Diencephalon (tissue), 1 donor: ENCODE data around the gene VSNL1. TPM values are rescaled to one million over a fixed set of nuclear protein-coding genes. Genes with fewer than 3 reads are reported as not detected.

Experiments used
- total RNA-seq: library from RNA; depleted of rRNA; stranded (reverse); fragments of >200 nt; gene quantifications from one replicate; pipeline ENCODE4 v1.2.3, GENCODE V29; 2014

VSNL1 gene
- total RNA-seq, result 128 TPM

DNA sequence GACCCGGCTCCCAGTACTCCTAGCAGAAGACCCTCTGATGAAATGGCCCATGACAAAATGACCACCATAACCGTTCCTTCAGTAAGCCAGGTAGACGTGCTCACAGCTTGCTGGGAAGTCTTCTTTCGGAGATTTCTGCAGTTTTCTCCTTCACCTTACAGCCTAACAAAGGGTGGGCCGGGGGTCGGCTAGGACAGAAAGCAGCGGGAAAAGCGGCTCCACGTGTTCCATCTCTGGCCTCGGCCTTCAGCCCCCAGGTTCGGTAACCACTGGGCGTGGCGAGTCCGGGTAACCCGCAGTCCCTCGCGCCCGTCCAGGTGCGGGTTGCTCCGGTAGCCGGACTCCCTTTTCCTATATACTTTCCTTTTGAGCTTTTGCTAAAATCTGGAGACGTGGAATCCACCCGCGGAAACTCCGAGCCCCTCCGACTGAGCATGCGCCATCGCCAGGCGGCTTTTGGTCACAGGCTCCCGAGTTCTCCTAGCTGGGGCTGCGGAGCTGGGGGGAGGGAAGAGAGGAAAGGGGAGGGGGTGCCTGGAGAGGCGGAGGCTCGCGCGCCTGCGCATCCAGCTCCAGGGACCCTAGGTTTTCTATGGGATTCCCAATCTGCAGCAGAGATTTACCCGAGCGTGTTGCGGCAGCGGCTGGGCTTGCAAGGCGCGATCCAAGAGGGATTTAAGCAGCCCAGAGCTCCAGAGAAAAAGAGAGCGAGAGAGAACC, at the start of gene VSNL1:
Gene VSNL1 (plus strand): TSS at position 604 of the 720 bp plus-strand sequence. CDS start 51,379 bp downstream, outside the sequence.

DNA sequence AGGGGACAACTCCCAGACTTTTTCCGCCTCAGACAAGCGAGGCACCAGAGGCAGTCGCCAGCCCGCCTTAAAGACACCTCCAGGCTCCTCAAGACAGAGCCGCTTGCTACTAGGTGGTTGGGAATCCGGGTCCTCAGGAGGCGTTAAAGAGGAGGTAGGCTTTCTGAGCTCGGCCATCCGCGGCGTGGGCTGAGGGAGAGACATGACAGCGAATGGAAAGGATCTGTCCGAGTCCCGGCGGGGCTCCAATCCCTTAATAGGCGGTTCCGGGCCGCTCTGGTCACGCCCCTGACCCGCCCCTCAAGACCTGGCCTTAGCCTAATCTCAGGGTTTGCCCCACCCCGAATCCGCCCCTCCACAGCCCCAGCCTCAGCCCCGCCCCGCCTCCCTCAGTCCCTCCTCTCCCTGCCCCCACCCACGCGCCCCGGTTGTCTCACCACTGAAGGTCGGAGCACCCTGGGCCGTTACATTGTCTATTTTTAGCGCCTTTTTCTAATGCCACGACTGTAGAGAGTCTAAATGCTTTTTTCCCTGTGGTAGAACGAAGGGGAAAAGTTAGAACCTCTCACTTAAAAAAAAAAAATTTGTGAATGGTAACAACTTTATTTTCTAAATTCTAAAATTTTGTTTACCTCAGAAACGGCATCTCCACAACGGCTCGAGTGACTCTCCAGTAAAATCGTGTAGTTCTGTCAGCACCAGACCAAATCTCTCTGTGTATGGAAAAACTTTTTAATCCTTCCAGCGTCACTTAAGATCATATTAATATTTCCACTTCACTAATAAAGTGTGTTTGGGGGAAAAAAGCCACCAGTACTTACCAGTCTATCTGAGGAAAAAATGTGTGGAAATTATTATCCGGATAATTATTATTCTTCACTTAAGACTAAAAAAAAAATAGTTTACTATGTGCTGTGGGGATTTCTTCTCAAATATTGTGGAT, 22.0 kb upstream of the VSNL1 start, which contains the start of gene RAD51AP2:
Gene RAD51AP2 (minus strand): TSS at position 229 of the 943 bp plus-strand sequence. CDS start 25 bp downstream, at position 204.

Other genes starting within 250 kb of the VSNL1 start
- 1.2 TPM for gene RAD51AP2, start 22.3 kb upstream of the VSNL1 start, total RNA-seq
- 32.8 TPM for gene SMC6, start 213.1 kb downstream of the VSNL1 start, total RNA-seq
- 9.0 TPM for gene GEN1, start 213.4 kb downstream of the VSNL1 start, total RNA-seq